ENCODE measurements around the gene DLG2.

- TF ChIP-seq, protein P1, sequence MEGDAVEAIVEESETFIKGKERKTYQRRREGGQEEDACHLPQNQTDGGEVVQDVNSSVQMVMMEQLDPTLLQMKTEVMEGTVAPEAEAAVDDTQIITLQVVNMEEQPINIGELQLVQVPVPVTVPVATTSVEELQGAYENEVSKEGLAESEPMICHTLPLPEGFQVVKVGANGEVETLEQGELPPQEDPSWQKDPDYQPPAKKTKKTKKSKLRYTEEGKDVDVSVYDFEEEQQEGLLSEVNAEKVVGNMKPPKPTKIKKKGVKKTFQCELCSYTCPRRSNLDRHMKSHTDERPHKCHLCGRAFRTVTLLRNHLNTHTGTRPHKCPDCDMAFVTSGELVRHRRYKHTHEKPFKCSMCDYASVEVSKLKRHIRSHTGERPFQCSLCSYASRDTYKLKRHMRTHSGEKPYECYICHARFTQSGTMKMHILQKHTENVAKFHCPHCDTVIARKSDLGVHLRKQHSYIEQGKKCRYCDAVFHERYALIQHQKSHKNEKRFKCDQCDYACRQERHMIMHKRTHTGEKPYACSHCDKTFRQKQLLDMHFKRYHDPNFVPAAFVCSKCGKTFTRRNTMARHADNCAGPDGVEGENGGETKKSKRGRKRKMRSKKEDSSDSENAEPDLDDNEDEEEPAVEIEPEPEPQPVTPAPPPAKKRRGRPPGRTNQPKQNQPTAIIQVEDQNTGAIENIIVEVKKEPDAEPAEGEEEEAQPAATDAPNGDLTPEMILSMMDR (IDR thresholded peaks at IDR 0.05), result no peak
- no peak for TF ChIP-seq ZFX (IDR thresholded peaks at IDR 0.05; ENCODE audit: borderline replicate concordance)
Measured at GRCh38 chr11:84419616-84420015, 1207.5 kb downstream of the DLG2 start.

Data from 22Rv1 (cell line).